HepG2 (cell line): ENCODE results near the gene NIN.

Experiments
- HDAC1 ChIP-seq: sonication (generic); formaldehyde crosslinking; IDR thresholded peaks from 2 replicates; pipeline ENCODE4 v1.5.1; 2020; ENCODE audit warnings: mild to moderate bottlenecking, missing genetic modification reagents
- IRF2 ChIP-seq: IDR thresholded peaks from 2 replicates; pipeline ENCODE4 v1.6.1; 2018; ENCODE audit warnings: missing genetic modification reagents, missing compliant biosample characterization
- KDM1A ChIP-seq: IDR thresholded peaks from 2 replicates; pipeline ENCODE4 v1.6.1; 2016; ENCODE audit warnings: missing compliant biosample characterization
- MYC ChIP-seq: sonication (generic); formaldehyde crosslinking; IDR thresholded peaks from 2 replicates; pipeline ENCODE4 v1.9.0; 2021; ENCODE audit warnings: missing genetic modification reagents, borderline replicate concordance
- REPIN1 ChIP-seq: sonication (generic); formaldehyde crosslinking; IDR thresholded peaks from 2 replicates; pipeline ENCODE4 v1.8.0; 2022; ENCODE audit warnings: missing genetic modification reagents, low read depth, mild to moderate bottlenecking, borderline replicate concordance
- SAFB2 ChIP-seq: sonication (generic); formaldehyde crosslinking; IDR thresholded peaks from 2 replicates; pipeline ENCODE4 v1.5.1; 2020; ENCODE audit warnings: missing genetic modification reagents, low read depth, mild to moderate bottlenecking, borderline replicate concordance
- SMAD3 ChIP-seq: sonication (generic); formaldehyde crosslinking; IDR thresholded peaks from 2 replicates; pipeline ENCODE4 v1.4.0; 2020; ENCODE audit warnings: missing genetic modification reagents
- XRCC5 ChIP-seq: fragments of 200-400 bp; formaldehyde crosslinking; optimal IDR thresholded peaks from 2 replicates; pipeline ENCODE3; 2017; ENCODE audit warnings: mild to moderate bottlenecking, low read length
- ZNF18 ChIP-seq: sonication (generic); formaldehyde crosslinking; IDR thresholded peaks from 2 replicates; pipeline ENCODE4 v1.8.0; 2022; ENCODE audit warnings: mild to moderate bottlenecking, missing genetic modification reagents; ENCODE audit not compliant: insufficient replicate concordance
- ZNF362 ChIP-seq: sonication (generic); formaldehyde crosslinking; IDR thresholded peaks from 2 replicates; pipeline ENCODE4 v1.4.0; 2020; ENCODE audit warnings: missing genetic modification reagents, mild to moderate bottlenecking, borderline replicate concordance
- ZNF589 ChIP-seq: sonication (generic); formaldehyde crosslinking; conservative IDR thresholded peaks from 2 replicates; pipeline ENCODE4 v1.8.0; 2022; ENCODE audit warnings: mild to moderate bottlenecking, moderate library complexity, missing genetic modification reagents

GRCh38 chr14:50676814-50677516, 154.0 kb downstream of the NIN start:
- no peak for TF ChIP-seq SMAD3 (CRISPR knock-in tag)
- no peak for TF ChIP-seq REPIN1 (CRISPR knock-in tag)
- TF ChIP-seq MYC (CRISPR knock-in tag), result no peak
- no peak for TF ChIP-seq ZNF18 (CRISPR knock-in tag)
- TF ChIP-seq ZNF589 (CRISPR knock-in tag), result no peak
- no peak for TF ChIP-seq HDAC1 (CRISPR knock-in tag)
- TF ChIP-seq ZNF362 (CRISPR knock-in tag), result no peak
- TF ChIP-seq KDM1A, result no peak
- no peak for TF ChIP-seq IRF2 (CRISPR knock-in tag)
- no peak for TF ChIP-seq XRCC5
- no peak for TF ChIP-seq SAFB2 (CRISPR knock-in tag)
